ENCODE measurements around the gene OSCP1.

The OSCP1 gene

GRCh38 chr1:36421649-36422048, 28.6 kb downstream of the OSCP1 start:
- TF ChIP-seq CTCF (IDR thresholded peaks at IDR 0.05; ENCODE audit: low read depth, low read length, missing control alignments): no peak
- H3K36me3 ChIP-seq (replicated peaks): no peaks in the 10 kb centered on the region
- H3K27ac ChIP-seq: no peak overlapping the region
- no peaks in the 10 kb centered on the region for H3K27me3 ChIP-seq (replicated peaks)
- no peak for DNase-seq
- no peak overlapping the region for H3K4me3 ChIP-seq (ENCODE audit: low read depth, low read length)
- in situ Hi-C loops (cut with HindIII; ENCODE audit: low pct_ligation_motif_present, low sequenced_read_pairs): no loop called here

GRCh38 chr1:36420836-36421317, 29.4 kb downstream of the OSCP1 start:
- Histone ChIP-seq H3K36me3 (replicated peaks) (no peaks in the 10 kb centered on the region), H3K27me3 (replicated peaks) (no peaks in the 10 kb centered on the region), H3K27ac (no peak overlapping the region), H3K4me3 (ENCODE audit: low read depth, low read length) (no peak overlapping the region)
- peak; percentile 86 for DNase-seq
- peak; percentile 98 for TF ChIP-seq CTCF (IDR thresholded peaks at IDR 0.05; ENCODE audit: low read depth, low read length, missing control alignments)
- in situ Hi-C loops (cut with HindIII; ENCODE audit: low pct_ligation_motif_present, low sequenced_read_pairs): no loop called here

- TF ChIP-seq CTCF (IDR thresholded peaks at IDR 0.05; ENCODE audit: low read depth, low read length, missing control alignments): no peak
- H3K27me3 ChIP-seq (replicated peaks): no peaks in the 10 kb centered on the region
- no peak overlapping the region for H3K4me3 ChIP-seq (ENCODE audit: low read depth, low read length)
- no peak overlapping the region for H3K27ac ChIP-seq
- in situ Hi-C loops (cut with HindIII; ENCODE audit: low pct_ligation_motif_present, low sequenced_read_pairs): no loop called here
- H3K36me3 ChIP-seq (replicated peaks): no peaks in the 10 kb centered on the region
- no peak for DNase-seq
Observed at GRCh38 chr1:36420409-36420808, 29.8 kb downstream of the OSCP1 start.

GRCh38 chr1:36419569-36419968, 30.7 kb downstream of the OSCP1 start:
- H3K36me3 ChIP-seq (replicated peaks): no peaks in the 10 kb centered on the region
- H3K4me3 ChIP-seq (ENCODE audit: low read depth, low read length): no peak overlapping the region
- in situ Hi-C loops (cut with HindIII; ENCODE audit: low pct_ligation_motif_present, low sequenced_read_pairs): no loop called here
- no peak for TF ChIP-seq CTCF (IDR thresholded peaks at IDR 0.05; ENCODE audit: low read depth, low read length, missing control alignments)
- H3K27me3 ChIP-seq (replicated peaks): no peaks in the 10 kb centered on the region
- DNase-seq: no peak
- H3K27ac ChIP-seq: no peak overlapping the region

GRCh38 chr1:36419140-36419539, 31.1 kb downstream of the OSCP1 start:
- in situ Hi-C loops (cut with HindIII; ENCODE audit: low pct_ligation_motif_present, low sequenced_read_pairs): no loop called here

More at GRCh38 chr1:36419140-36419539, 31.1 kb downstream of the OSCP1 start:
- DNase-seq: no peak
- H3K27me3 ChIP-seq (replicated peaks): no peaks in the 10 kb centered on the region
- no peak overlapping the region for H3K4me3 ChIP-seq (ENCODE audit: low read depth, low read length)
- no peak overlapping the region for H3K27ac ChIP-seq
- TF ChIP-seq CTCF (IDR thresholded peaks at IDR 0.05; ENCODE audit: low read depth, low read length, missing control alignments): no peak
- H3K36me3 ChIP-seq (replicated peaks): no peaks in the 10 kb centered on the region

All from brain microvascular endothelial cell (primary cell).